Thyroid gland (tissue), 4 donors: ENCODE measurements around the gene TBC1D22A. TPM values are rescaled to one million over a fixed set of nuclear protein-coding genes. Genes with fewer than 3 reads are reported as not detected.

Source experiments
- DNase-seq, 2 donors: peaks; one replicate each; pipeline ENCODE4 v3.0.0-alpha.2; 2019
- H3K27ac ChIP-seq, 3 donors: fragments of 200-600 bp; sonication (generic); 1 replicate in 2 of 3; 2 replicates in 1 of 3; pipeline ENCODE4 v1.5.1; 2016 to 2019; ENCODE audit warnings: mild to moderate bottlenecking in 1 of 3, moderate library complexity in 1 of 3
- H3K27me3 ChIP-seq: fragments of 200-600 bp; sonication (generic); one replicate; pipeline ENCODE4 v1.5.1; 2019
- H3K36me3 ChIP-seq, 2 donors: fragments of 200-600 bp; sonication (generic); one replicate each; pipeline ENCODE4 v1.5.1; 2016 to 2019
- H3K4me1 ChIP-seq, 2 donors: fragments of 200-600 bp; sonication (generic); one replicate each; pipeline ENCODE4 v1.5.1; 2017 to 2019
- H3K4me3 ChIP-seq, 3 donors: fragments of 200-600 bp; sonication (generic); replicated peaks in 1 of 3; 1 replicate in 2 of 3; 2 replicates in 1 of 3; pipeline ENCODE4 v1.5.1; 2016; ENCODE audit warnings: mild to moderate bottlenecking in 1 of 3
- H3K9me3 ChIP-seq: fragments of 200-600 bp; sonication (generic); one replicate; pipeline ENCODE4 v1.5.1; 2017
- CTCF ChIP-seq, 6 experiments: fragments of 200-600 bp in 3 of 6; fragments of 450-650 bp in 3 of 6; sonication (generic) in 3 of 6; IDR thresholded peaks; one replicate each; pipeline ENCODE4 v1.5.1; 2016 to 2019; ENCODE audit warnings: antibody characterized with exemption in 6 of 6, mild to moderate bottlenecking in 2 of 6, inconsistent platforms in 1 of 6, moderate library complexity in 1 of 6
- POLR2A ChIP-seq, 2 donors: fragments of 450-650 bp; IDR thresholded peaks; one replicate each; pipeline ENCODE4 v1.6.1; 2017; ENCODE audit warnings: antibody characterized with exemption in 2 of 2, mild to moderate bottlenecking in 2 of 2, moderate library complexity in 1 of 2
- WGBS, 2 donors: methylation state at CpG; one replicate each; pipeline ENCODE4 v1.1.5; 2017; 5-methylcytosine and 5-hydroxymethylcytosine counted together
- intact Hi-C: fragments of 100-400 bp; cut with DNase I; formaldehyde crosslinking; loops from one replicate; pipeline ENCODE4 v1.15.1; 2023
- total RNA-seq, 4 donors: library from RNA; depleted of rRNA; stranded (reverse); fragments of >200 nt; gene quantifications; one replicate each; pipeline ENCODE4 v1.2.3, GENCODE V29; 2016

The TBC1D22A gene
- total RNA-seq, 4 donors from 2014 or later, result 26.7 to 34.6 (median 33.2) TPM

DNA sequence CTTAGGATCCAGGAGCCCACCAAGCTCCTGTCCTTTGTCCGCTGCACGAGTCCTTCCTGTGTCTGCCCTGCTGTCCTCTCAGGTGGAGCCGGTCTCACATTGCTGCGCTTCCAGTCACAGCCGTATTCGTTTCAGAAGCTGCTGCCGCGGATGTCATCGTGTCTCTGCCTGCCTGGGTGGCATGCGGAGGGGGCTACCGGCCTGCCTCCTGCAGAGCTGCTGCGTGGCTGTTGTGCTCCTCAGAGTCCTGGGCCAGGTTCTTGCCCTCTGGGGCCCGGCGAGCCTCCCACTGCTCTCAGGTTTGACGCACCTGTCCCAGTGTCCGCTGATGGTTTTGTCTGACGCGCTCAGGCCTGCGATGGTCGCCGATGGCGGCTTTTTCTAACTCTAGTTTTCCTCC, 254.2 kb downstream of the TBC1D22A start:
- Histone ChIP-seq H3K27ac (no peak overlapping the region), H3K36me3 (no peaks in the 10 kb centered on the region), H3K4me1 (peaks cover 0 to 4% of the 10 kb centered on the region in 2 donors), H3K4me3 (no peak overlapping the region), H3K27me3 (no peaks in the 10 kb centered on the region), H3K9me3 (no peaks in the 10 kb centered on the region)
- WGBS, 2 donors, result 94 to 98% methylated on average over 21 to 22 of the region's 22 CpGs
- DNase-seq, result no peak
- TF ChIP-seq POLR2A (IDR thresholded peaks at IDR 0.05) (no peak), CTCF (IDR thresholded peaks at IDR 0.05) (no peak)
- intact Hi-C loops, result no loop called here

DNA sequence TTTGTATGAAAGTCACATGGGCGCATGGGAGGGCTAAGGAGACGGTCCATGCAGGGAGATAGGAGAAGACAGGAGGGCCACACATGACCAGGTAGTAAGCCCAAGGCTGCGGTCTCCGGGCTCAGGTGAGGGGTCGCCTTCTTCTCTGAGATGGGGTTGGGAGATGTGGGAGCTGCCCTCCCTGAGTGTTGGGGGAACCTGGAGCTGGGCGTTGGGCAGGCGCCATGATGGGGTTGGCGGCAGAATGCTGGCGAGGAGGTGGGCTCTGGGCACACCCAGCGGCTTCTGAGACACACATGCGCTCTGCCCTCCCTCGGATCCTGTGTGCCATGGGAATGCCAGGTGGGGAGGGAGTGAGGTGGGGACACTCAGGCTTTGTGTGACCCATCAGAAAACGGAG, 254.8 kb downstream of the TBC1D22A start:
- TF ChIP-seq CTCF (IDR thresholded peaks at IDR 0.05) (no peak), POLR2A (IDR thresholded peaks at IDR 0.05) (no peak)
- no peaks in the 10 kb centered on the region for H3K9me3 ChIP-seq
- no peaks in the 10 kb centered on the region for H3K36me3 ChIP-seq
- intact Hi-C loops, result no loop called here
- WGBS, 2 donors, result 90 to 91% methylated on average over 13 of the region's 13 CpGs
- H3K27me3 ChIP-seq, result no peaks in the 10 kb centered on the region
- H3K4me3 ChIP-seq, result no peak overlapping the region
- H3K4me1 ChIP-seq, result peaks cover 0 to 4% of the 10 kb centered on the region in 2 donors
- no peak for DNase-seq
- H3K27ac ChIP-seq, result no peak overlapping the region

DNA sequence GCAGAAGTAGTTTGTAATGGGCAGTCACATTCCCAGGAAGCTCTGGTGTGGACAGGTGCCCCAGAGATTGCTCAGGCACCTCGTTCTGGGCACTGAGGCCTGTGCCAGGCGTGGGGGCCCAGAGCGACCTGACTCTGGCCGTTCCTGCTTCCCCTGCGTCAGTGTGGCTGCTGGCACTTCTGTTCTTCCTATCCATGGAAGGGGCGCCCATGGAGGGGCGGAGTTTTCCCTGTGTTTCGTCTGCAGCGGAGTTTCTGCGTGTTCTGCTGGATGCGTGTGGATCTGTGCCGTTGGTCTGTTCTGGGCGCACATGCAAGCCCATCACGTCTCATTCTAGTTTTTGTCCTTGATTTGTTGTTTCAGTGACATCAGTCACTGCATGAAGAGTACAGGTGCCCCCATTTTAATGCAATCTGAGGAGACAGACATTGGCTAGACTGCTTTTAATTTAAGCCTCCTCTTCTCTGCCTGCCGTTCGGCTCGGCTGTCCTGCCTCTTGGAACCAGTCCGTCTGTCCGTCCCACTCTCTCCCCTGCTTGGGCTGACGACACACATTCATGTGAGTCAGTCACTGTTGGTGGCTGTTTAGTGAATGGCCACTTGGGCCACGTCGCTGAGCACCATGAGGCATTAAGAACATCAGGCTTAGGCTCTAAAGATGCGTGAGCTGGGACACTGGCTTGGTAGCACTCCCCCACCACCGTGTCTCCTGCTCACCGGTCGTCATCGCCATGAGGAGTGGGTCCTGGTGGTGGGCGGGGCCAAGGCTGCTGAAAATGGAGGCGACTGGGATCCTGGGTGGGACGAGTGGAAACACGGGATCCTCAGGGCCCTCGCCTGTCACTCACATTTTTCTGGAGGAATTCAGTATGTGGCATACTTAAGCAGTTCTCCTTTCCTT, 255.8 kb downstream of the TBC1D22A start:
- Histone ChIP-seq H3K36me3 (no peaks in the 10 kb centered on the region), H3K9me3 (no peaks in the 10 kb centered on the region), H3K27me3 (no peaks in the 10 kb centered on the region), H3K27ac (no peak overlapping the region), H3K4me1 (peaks cover 0 to 4% of the 10 kb centered on the region in 2 donors), H3K4me3 (no peak overlapping the region)
- no peak for TF ChIP-seq CTCF (IDR thresholded peaks at IDR 0.05)
- no peak for TF ChIP-seq POLR2A (IDR thresholded peaks at IDR 0.05)
- DNase-seq, result no peak
- intact Hi-C loops, result no loop called here
- WGBS, 2 donors, result 95 to 97% methylated on average over 21 to 32 of the region's 32 CpGs

- 69 to 82% methylated on average over 16 to 22 of the region's 22 CpGs for WGBS, 2 donors
- Histone ChIP-seq H3K27ac (no peak overlapping the region), H3K36me3 (no peaks in the 10 kb centered on the region), H3K27me3 (no peaks in the 10 kb centered on the region), H3K4me1 (peaks cover 0 to 4% of the 10 kb centered on the region in 2 donors), H3K9me3 (no peaks in the 10 kb centered on the region), H3K4me3 (no peak overlapping the region)
- peak; percentile 21 to 32 for DNase-seq
- intact Hi-C loops, result no loop called here
- TF ChIP-seq CTCF (IDR thresholded peaks at IDR 0.05), result no peak
- TF ChIP-seq POLR2A (IDR thresholded peaks at IDR 0.05), result no peak
Measured at GRCh38 chr22:47019012-47019790, 256.8 kb downstream of the TBC1D22A start.
